ENCODE data around the gene ZMYND8.
"Not testable (repeated sequence)": the region's sequence is repeated elsewhere in the genome, so short reads cannot be mapped to it uniquely, and the experiment has no call there.

Gene ZMYND8

DNA sequence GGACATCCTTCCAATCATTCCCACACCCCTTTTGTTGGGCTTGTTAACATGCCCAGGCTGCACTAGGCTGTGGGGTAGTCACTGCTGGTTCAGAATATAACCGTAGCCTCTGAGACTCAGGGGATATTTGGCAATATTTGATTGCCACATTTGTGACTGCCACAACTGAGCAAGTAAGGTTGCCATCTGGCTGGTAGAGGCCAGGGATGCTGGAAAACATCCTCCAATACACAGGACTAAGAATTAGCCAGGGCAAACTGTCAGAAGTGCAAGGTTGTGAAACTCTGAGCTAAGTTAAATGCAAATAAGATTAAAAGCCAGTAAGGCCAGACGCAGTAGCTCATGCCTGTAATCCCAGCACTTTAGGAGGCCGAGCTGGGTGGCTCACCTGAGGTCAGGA, 112.0 kb downstream of the ZMYND8 start:
- Histone ChIP-seq H3K4me3 (ENCODE audit: low read length) (no peak overlapping the region), H3K36me3 (ENCODE audit: control insufficient read depth, insufficient read depth, low read length) (peaks cover 22% of the 10 kb centered on the region), H3K27me3 (ENCODE audit: control insufficient read depth, insufficient read depth, low read length) (no peaks in the 10 kb centered on the region), H3K4me1 (ENCODE audit: control insufficient read depth, insufficient read depth, low read length) (no peaks in the 10 kb centered on the region), H3K27ac (ENCODE audit: low read depth, low read length) (no peak overlapping the region), H3K9ac (ENCODE audit: low read length) (no peak overlapping the region)

DNA sequence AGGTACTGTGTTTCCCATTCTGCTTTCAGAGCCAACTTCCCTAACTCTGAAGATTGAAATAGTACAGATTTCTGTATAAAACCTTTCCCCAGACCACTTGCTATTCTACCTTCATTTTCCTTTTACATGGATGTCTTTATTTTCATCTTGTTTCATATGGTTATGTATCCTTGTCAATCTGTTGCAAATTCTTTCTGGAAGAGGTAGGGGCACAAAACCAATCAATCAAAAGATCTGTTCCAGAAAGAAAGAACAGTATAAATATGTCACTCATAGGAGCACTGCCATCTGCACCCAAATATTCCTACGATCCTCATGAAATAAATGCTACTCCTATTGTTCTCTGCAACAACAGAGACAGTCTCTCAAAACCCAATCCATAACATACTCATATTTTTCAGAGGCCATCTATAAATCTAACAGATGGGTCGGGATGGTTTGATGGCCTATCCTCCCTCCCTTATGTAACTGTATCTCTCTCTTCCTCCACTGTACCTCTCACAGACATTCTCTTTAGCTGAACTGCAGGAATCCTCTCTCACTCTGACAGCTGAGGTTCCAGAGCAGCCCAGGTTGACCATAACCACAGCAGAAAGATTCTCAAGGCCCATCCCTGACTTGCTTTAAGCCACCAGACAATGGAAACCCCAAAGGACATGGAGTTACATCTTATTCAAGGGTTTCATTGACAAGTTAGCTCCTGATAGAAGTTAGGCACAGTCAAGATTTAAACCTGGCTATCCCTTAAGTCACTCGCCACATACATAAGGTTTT, 112.8 kb downstream of the ZMYND8 start:
- Histone ChIP-seq H3K27ac (ENCODE audit: low read depth, low read length) (no peak overlapping the region), H3K36me3 (ENCODE audit: control insufficient read depth, insufficient read depth, low read length) (peaks cover 21% of the 10 kb centered on the region), H3K4me1 (ENCODE audit: control insufficient read depth, insufficient read depth, low read length) (no peaks in the 10 kb centered on the region), H3K27me3 (ENCODE audit: control insufficient read depth, insufficient read depth, low read length) (no peaks in the 10 kb centered on the region), H3K9ac (ENCODE audit: low read length) (no peak overlapping the region), H3K4me3 (ENCODE audit: low read length) (no peak overlapping the region)

DNA sequence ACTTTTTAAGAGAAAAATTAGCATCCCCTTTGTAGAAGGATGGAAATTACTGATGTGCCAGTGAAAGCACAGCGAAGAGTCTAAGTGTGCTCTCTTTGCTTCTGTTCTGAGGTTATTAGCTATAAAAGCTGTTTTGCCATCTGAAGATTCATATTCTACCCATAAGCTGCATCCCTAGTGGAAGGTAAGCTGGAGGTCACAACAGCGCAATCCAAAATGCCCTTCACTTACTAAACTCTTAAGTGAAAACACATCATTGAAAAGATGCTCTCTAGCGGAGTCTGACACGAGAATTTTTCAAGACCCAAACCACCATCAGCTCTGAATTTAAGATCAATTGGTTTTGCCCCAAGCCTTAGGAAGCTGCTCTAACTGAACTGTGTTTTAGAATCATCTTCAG, 113.5 kb downstream of the ZMYND8 start:
- no peaks in the 10 kb centered on the region for H3K27me3 ChIP-seq (ENCODE audit: control insufficient read depth, insufficient read depth, low read length)
- no peaks in the 10 kb centered on the region for H3K4me1 ChIP-seq (ENCODE audit: control insufficient read depth, insufficient read depth, low read length)
- peaks cover 16% of the 10 kb centered on the region for H3K36me3 ChIP-seq (ENCODE audit: control insufficient read depth, insufficient read depth, low read length)
- no peak overlapping the region for H3K9ac ChIP-seq (ENCODE audit: low read length)
- no peak overlapping the region for H3K4me3 ChIP-seq (ENCODE audit: low read length)
- H3K27ac ChIP-seq (ENCODE audit: low read depth, low read length): no peak overlapping the region

DNA sequence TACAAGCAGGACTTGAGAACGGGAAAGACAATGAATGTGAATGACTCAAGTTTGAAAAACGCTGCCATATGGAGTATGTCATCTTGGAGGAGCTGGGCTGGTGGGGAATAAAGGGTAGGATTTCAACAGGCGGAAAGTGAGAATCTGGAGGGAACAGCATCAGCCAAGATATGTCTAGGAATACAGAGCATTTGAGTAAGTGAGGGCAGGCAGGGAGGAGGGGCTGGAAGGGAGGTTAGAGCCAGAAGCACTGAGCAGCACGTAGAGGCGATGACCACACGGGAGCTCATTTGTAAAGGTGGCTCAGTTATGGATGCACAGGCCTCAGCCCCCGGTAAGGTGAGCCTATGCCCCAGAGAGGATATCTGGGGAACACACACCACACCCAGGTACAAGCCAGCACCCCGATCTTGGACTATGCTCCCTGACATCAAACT, 115.1 kb downstream of the ZMYND8 start:
- Histone ChIP-seq H3K4me3 (ENCODE audit: low read length) (no peak overlapping the region), H3K27me3 (ENCODE audit: control insufficient read depth, insufficient read depth, low read length) (no peaks in the 10 kb centered on the region), H3K27ac (ENCODE audit: low read depth, low read length) (no peak overlapping the region), H3K36me3 (ENCODE audit: control insufficient read depth, insufficient read depth, low read length) (peaks cover 14% of the 10 kb centered on the region), H3K4me1 (ENCODE audit: control insufficient read depth, insufficient read depth, low read length) (no peaks in the 10 kb centered on the region), H3K9ac (ENCODE audit: low read length) (no peak overlapping the region)

DNA sequence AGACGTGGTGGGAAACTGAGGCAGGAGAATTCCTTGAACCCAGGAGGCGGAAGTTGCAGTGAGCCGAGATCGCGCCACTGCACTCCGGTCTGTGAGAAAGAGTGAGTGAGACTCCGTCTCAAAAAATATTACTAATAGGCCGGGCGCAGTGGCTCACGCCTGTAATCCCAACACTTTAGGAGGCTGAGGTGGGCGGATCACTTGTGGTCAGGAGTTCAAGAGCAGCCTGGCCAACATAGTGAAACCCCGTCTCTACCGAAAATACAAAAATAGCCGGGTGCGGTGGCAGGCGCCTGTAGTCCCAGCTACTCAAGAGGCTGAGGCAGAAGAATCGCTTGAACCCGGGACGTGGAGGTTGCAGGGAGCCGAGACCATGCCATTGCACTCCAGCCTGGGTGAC, 116.4 kb downstream of the ZMYND8 start:
- H3K4me3 ChIP-seq (ENCODE audit: low read length); H3K27ac ChIP-seq (ENCODE audit: low read depth, low read length); H3K27me3 ChIP-seq (ENCODE audit: control insufficient read depth, insufficient read depth, low read length); H3K9ac ChIP-seq (ENCODE audit: low read length); H3K4me1 ChIP-seq (ENCODE audit: control insufficient read depth, insufficient read depth, low read length): not testable (repeated sequence)
- peaks cover 19% of the 10 kb centered on the region for H3K36me3 ChIP-seq (ENCODE audit: control insufficient read depth, insufficient read depth, low read length)

- H3K36me3 ChIP-seq (ENCODE audit: control insufficient read depth, insufficient read depth, low read length): peaks cover 19% of the 10 kb centered on the region
- H3K4me3 ChIP-seq (ENCODE audit: low read length): no peak overlapping the region
- H3K27me3 ChIP-seq (ENCODE audit: control insufficient read depth, insufficient read depth, low read length): no peaks in the 10 kb centered on the region
- no peaks in the 10 kb centered on the region for H3K4me1 ChIP-seq (ENCODE audit: control insufficient read depth, insufficient read depth, low read length)
- H3K27ac ChIP-seq (ENCODE audit: low read depth, low read length): no peak overlapping the region
- no peak overlapping the region for H3K9ac ChIP-seq (ENCODE audit: low read length)
Observed at GRCh38 chr20:47239719-47240067, 116.8 kb downstream of the ZMYND8 start.

DNA sequence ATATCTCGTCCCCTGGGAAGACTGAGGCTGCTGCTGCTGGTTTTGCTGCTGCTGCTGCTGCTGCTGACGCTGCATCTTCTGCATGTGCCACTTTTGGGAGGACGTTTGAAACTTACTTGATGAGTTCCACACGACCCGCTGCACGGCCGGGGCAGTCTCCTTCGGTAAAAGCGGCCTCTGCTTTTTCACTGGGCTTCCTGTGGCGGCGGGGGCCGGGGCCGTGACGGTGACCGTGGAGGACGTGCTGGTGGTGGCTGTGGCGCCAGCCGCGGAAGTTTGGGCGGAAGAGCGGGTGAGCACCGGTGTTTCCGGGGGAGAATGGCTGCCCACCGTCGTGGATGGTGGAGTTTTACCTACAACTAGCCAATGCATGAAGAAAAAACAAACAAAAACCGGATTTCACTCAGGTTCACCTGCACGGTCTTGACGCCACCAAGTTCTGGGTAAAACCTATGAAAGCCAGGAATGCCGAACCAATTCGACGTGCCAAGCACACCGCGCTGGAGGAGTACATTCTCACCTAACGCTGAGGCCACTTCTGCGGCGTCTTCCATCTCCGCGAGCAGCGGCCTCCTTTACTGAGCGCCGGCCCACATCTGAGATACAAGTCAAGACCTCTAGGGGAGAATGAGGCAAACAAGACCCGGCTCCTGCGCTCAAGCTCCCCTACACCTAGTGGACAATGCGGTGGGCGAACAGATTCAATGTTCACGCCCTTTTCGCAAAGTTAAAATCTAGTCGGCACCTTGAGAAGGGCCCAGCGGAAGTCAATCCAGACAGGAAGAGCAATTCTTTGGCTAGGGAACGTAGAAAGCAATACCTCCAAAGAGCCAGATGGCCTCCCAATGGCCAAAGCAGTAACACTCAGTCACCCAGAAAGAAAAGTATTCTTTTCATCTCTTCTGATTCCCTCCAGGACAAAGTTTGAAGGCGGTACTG, 117.5 kb downstream of the ZMYND8 start:
- Histone ChIP-seq H3K4me1 (ENCODE audit: control insufficient read depth, insufficient read depth, low read length) (no peaks in the 10 kb centered on the region), H3K27ac (ENCODE audit: low read depth, low read length) (no peak overlapping the region), H3K9ac (ENCODE audit: low read length) (no peak overlapping the region), H3K36me3 (ENCODE audit: control insufficient read depth, insufficient read depth, low read length) (peaks cover 24% of the 10 kb centered on the region), H3K4me3 (ENCODE audit: low read length) (no peak overlapping the region), H3K27me3 (ENCODE audit: control insufficient read depth, insufficient read depth, low read length) (no peaks in the 10 kb centered on the region)

DNA sequence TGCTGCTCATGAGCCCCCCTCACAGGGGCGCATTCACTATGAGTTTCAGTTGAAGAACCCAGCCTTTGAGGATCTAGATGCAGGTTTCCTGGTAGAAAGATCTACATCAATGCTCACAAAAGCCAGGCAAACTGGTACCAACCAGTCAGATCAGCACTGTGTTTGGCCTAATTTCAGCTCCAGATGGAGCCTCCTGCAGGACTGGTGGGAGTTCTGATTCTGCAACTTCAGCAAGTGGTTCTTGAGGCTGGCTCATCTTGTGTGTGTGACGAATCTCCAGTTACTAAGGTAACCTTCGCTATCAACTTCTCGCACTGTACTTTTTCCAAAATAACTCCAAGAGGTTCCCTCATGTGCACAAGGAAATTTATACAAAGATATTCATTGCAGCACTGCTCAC, 118.8 kb downstream of the ZMYND8 start:
- Histone ChIP-seq H3K36me3 (ENCODE audit: control insufficient read depth, insufficient read depth, low read length) (peaks cover 28% of the 10 kb centered on the region), H3K4me1 (ENCODE audit: control insufficient read depth, insufficient read depth, low read length) (no peaks in the 10 kb centered on the region), H3K27me3 (ENCODE audit: control insufficient read depth, insufficient read depth, low read length) (no peaks in the 10 kb centered on the region), H3K27ac (ENCODE audit: low read depth, low read length) (no peak overlapping the region), H3K9ac (ENCODE audit: low read length) (no peak overlapping the region), H3K4me3 (ENCODE audit: low read length) (no peak overlapping the region)

DNA sequence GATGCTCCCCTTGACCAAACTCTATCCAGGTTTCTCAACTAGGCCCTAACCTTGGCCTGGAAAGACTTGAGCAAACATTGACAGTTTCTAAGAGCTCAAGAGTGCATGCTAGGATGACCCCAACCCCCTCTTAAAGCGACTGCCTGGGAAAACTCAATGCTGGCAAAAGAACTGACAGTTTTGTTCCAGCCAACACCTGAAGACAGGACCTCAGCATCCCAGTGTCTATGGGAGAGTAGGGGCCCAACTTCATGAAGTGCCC, 119.9 kb downstream of the ZMYND8 start:
- Histone ChIP-seq H3K4me1 (ENCODE audit: control insufficient read depth, insufficient read depth, low read length) (no peaks in the 10 kb centered on the region), H3K9ac (ENCODE audit: low read length) (no peak overlapping the region), H3K27ac (ENCODE audit: low read depth, low read length) (no peak overlapping the region), H3K4me3 (ENCODE audit: low read length) (no peak overlapping the region), H3K27me3 (ENCODE audit: control insufficient read depth, insufficient read depth, low read length) (no peaks in the 10 kb centered on the region), H3K36me3 (ENCODE audit: control insufficient read depth, insufficient read depth, low read length) (peaks cover 28% of the 10 kb centered on the region)

DNA sequence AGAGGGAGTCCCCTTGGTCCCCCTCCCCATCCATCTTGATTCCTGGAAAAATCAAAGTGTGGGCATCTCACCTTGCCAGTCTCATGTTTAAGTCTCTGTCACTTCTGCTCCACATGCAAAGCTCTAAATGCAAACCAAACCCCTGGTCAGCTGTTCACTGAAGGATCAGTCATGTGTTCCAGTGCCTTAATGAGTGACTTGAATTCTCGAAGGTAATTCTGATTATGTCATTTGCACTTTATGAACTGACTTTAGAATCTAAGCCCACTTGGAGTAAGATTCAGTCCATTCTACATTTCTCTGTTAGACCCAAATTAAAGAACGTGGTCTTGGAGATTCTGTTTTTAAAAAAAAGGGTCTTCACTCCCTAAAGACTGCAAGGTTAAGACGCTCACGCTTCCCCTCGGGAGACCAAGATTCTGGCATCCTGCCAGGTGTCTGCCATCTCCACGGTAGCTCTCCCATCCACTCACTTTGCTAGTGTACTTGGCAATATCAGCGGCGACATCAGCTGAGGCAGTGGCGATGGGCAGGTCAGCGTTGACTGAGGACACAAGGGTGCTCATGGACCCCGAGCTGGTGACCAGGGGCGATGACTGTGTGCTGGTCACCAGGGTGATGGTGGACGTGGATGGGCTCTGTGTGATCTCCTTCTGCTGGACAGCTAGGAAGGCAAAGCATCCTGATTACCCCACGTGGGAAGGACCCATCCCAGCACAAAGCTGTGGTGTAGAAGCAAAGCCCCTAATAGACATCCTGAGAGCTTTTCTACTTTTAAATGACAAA, 120.5 kb downstream of the ZMYND8 start:
- Histone ChIP-seq H3K4me1 (ENCODE audit: control insufficient read depth, insufficient read depth, low read length) (no peaks in the 10 kb centered on the region), H3K4me3 (ENCODE audit: low read length) (no peak overlapping the region), H3K27me3 (ENCODE audit: control insufficient read depth, insufficient read depth, low read length) (no peaks in the 10 kb centered on the region), H3K36me3 (ENCODE audit: control insufficient read depth, insufficient read depth, low read length) (peaks cover 28% of the 10 kb centered on the region), H3K27ac (ENCODE audit: low read depth, low read length) (no peak overlapping the region), H3K9ac (ENCODE audit: low read length) (no peak overlapping the region)

DNA sequence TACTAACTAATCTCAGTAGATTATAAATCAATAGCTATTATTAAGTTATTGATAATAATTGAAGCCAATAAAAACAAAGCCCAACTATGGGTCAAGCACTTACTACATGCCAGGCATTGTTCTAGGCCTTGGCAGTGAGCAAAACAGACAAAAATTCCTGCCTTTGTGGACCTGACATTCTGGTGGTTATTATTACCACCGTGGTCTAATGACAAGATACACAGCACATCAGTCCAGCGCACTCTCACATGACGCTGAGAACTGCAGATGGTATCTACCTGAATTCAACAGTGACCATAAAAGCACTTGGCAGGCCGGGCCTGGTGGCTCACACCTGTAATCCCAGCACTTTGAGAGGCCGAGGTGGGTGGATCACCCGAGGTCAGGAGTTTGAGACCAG, 121.4 kb downstream of the ZMYND8 start:
- H3K36me3 ChIP-seq (ENCODE audit: control insufficient read depth, insufficient read depth, low read length): peaks cover 28% of the 10 kb centered on the region
- no peaks in the 10 kb centered on the region for H3K27me3 ChIP-seq (ENCODE audit: control insufficient read depth, insufficient read depth, low read length)
- H3K27ac ChIP-seq (ENCODE audit: low read depth, low read length): no peak overlapping the region
- H3K4me1 ChIP-seq (ENCODE audit: control insufficient read depth, insufficient read depth, low read length): no peaks in the 10 kb centered on the region
- H3K9ac ChIP-seq (ENCODE audit: low read length): no peak overlapping the region
- no peak overlapping the region for H3K4me3 ChIP-seq (ENCODE audit: low read length)

DNA sequence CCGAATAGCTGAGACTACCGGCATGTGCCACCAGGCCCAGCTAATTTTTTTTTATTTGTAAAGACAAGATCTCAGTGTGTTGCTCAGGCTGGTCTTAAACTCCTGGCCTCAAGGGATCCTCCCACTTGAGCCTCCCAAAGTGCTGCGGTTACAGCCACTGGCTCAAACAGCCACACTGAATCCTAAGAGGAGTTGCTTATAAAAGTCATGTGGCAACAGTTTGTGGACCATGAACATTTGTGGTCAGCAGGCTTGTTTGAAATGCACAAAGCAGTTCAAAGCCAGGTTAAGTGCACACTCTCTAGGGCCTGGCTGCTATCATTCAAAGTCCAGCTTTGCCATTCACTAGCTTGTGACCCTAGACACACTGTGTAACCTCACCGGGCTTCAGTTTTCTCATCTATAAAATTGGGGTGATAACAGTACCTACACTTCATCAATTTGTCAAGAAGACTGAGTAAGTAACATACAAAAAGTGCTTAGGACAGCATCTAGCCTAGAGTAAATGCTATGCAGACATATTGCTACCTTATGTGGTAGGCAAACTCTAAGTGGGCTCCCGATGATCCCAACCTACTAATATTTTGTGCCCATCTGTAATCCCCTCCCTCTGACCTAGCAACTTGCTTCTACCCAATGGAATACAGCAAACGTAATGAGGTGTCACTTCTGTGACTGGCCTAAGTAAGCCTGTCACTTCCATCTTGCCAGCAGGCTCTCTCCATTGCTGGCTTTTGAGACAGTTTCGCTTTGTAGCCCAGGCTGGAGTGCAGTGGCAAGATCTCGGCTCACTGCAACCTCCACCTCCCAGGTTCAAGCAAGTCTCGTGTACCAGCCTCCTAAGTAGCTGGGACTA, 122.9 kb downstream of the ZMYND8 start:
- no peaks in the 10 kb centered on the region for H3K27me3 ChIP-seq (ENCODE audit: control insufficient read depth, insufficient read depth, low read length)
- H3K4me1 ChIP-seq (ENCODE audit: control insufficient read depth, insufficient read depth, low read length): no peaks in the 10 kb centered on the region
- H3K9ac ChIP-seq (ENCODE audit: low read length): no peak overlapping the region
- no peak overlapping the region for H3K27ac ChIP-seq (ENCODE audit: low read depth, low read length)
- H3K36me3 ChIP-seq (ENCODE audit: control insufficient read depth, insufficient read depth, low read length): peaks cover 29% of the 10 kb centered on the region
- no peak overlapping the region for H3K4me3 ChIP-seq (ENCODE audit: low read length)

Measured in rectal smooth muscle tissue (tissue), 1 donor.